HepG2 (cell line): ENCODE data around the gene ATG16L2. TPM values are rescaled to one million over a fixed set of nuclear protein-coding genes. Genes with fewer than 3 reads are reported as not detected.

ENCODE experiments used
- ATAC-seq: fragments of 200-7000 bp; cut with Tn5 transposase; 3 replicates; pipeline ENCODE4 v1.9.1; 2020; ENCODE audit warnings: mild to moderate bottlenecking, moderate library complexity
- BruUV-seq: library from RNA; stranded (reverse); fragments of 400-500 nt; replicated peaks from 2 replicates; lab custom pipeline; 2021; lab: Mats Ljungman, UMichigan
- CTCF ChIA-PET: fragments of 300-600 bp; formaldehyde crosslinking; extraction: SDS; loops from one replicate; lab custom pipeline; 2021; ENCODE audit warnings: low total read pairs, inconsistent platforms, low intra/inter-chr PET ratio; lab: Yijun Ruan, JAX
- POLR2A ChIA-PET: fragments of 350-600 bp; sonication (Branson Sonifier 250); formaldehyde crosslinking; loops from one replicate; lab custom pipeline; 2020; ENCODE audit warnings: antibody characterized with exemption, inconsistent platforms; lab: Yijun Ruan, JAX
- DNase-seq: peaks from one replicate; pipeline ENCODE4 v3.0.0-alpha.2; 2015; ENCODE audit warnings: low spot score
- FAIRE-seq: peaks from 3 replicates; lab custom pipeline; 2011; peaks lifted over from hg19 to GRCh38; lab: Jason Lieb, UNC
- H2AFZ ChIP-seq: one replicate; pipeline ENCODE4 v1.6.1; 2011; ENCODE audit warnings: low read length, inconsistent platforms
- H3K27ac ChIP-seq: fragments of 300-600 bp; 3 replicates; pipeline ENCODE4 v1.8.0; 2011; ENCODE audit warnings: mixed run types, mild to moderate bottlenecking, mixed read lengths, low read length, inconsistent platforms; ENCODE audit not compliant: insufficient read depth; ENCODE audit errors: extremely low read length
- H3K27me3 ChIP-seq, 2 experiments: fragments of 200-600 bp in 1 of 2; 2 replicates in 1 of 2; 3 replicates in 1 of 2; pipeline versions ENCODE4 v1.6.0 to v1.8.0; 2011; ENCODE audit warnings: low read length in 2 of 2, mild to moderate bottlenecking in 2 of 2, moderate library complexity in 2 of 2, inconsistent platforms in 1 of 2; ENCODE audit not compliant: insufficient read depth in 2 of 2, control insufficient read depth in 1 of 2
- H3K36me3 ChIP-seq, 2 experiments: fragments of 200-600 bp in 1 of 2; replicated peaks in 1 of 2; 2 replicates in 1 of 2; 3 replicates in 1 of 2; pipeline versions ENCODE4 v1.5.1 to v1.8.0; 2011; ENCODE audit warnings: low read length in 2 of 2, inconsistent platforms in 1 of 2; ENCODE audit not compliant: insufficient read depth in 2 of 2, control insufficient read depth in 1 of 2
- H3K4me1 ChIP-seq: 2 replicates; pipeline ENCODE4 v1.5.1; 2012; ENCODE audit warnings: low read length, inconsistent platforms; ENCODE audit not compliant: insufficient read depth
- H3K4me2 ChIP-seq: 2 replicates; pipeline ENCODE4 v1.6.0; 2011; ENCODE audit warnings: low read depth, low read length, inconsistent platforms
- H3K4me3 ChIP-seq, 3 experiments: fragments of 200-600 bp in 1 of 3; sonication (generic), shearing (Covaris generic) in 1 of 3; replicated peaks in 1 of 3; 2 replicates each; pipeline ENCODE4 v1.5.1; 2011 to 2016; ENCODE audit warnings: low read length in 3 of 3, inconsistent platforms in 2 of 3, low read depth in 2 of 3, mild to moderate bottlenecking in 2 of 3, control low read depth in 1 of 3, mixed read lengths in 1 of 3; ENCODE audit not compliant: insufficient read depth in 1 of 3
- H3K79me2 ChIP-seq: one replicate; pipeline ENCODE4 v1.6.1; 2011; ENCODE audit warnings: low read length, inconsistent platforms; ENCODE audit not compliant: insufficient read depth
- H3K9ac ChIP-seq: 2 replicates; pipeline ENCODE4 v1.6.0; 2011; ENCODE audit warnings: mild to moderate bottlenecking, low read depth, low read length, inconsistent platforms; ENCODE audit not compliant: insufficient read depth
- H3K9me3 ChIP-seq: 2 replicates; pipeline ENCODE4 v1.5.1; 2012; ENCODE audit warnings: mild to moderate bottlenecking, low read length
- H4K20me1 ChIP-seq: 2 replicates; pipeline ENCODE4 v1.6.0; 2011; ENCODE audit warnings: inconsistent platforms, mild to moderate bottlenecking, low read length, moderate library complexity; ENCODE audit not compliant: insufficient read depth
- AGO2 ChIP-seq: fragments of 200-400 bp; formaldehyde crosslinking; optimal IDR thresholded peaks from 2 replicates; pipeline ENCODE3; 2017; ENCODE audit warnings: mild to moderate bottlenecking, low read depth, low read length, moderate library complexity
- CCDC6 ChIP-seq: sonication (generic); formaldehyde crosslinking; IDR thresholded peaks from 2 replicates; pipeline ENCODE4 v1.8.1; 2022; ENCODE audit warnings: mild to moderate bottlenecking, missing genetic modification reagents, moderate library complexity
- ELF4 ChIP-seq: sonication (generic); formaldehyde crosslinking; IDR thresholded peaks from 2 replicates; pipeline ENCODE4 v1.5.0; 2020; ENCODE audit warnings: missing genetic modification reagents, mild to moderate bottlenecking, moderate library complexity, borderline replicate concordance
- HNF4G ChIP-seq, 2 experiments: sonication (generic) in 1 of 2; formaldehyde crosslinking in 1 of 2; IDR thresholded peaks; 2 replicates each; pipeline versions ENCODE4 v1.4.0 to v1.6.1; 2011 to 2020; ENCODE audit warnings: borderline replicate concordance in 2 of 2, low read depth in 2 of 2, mild to moderate bottlenecking in 2 of 2, low read length in 1 of 2, missing genetic modification reagents in 1 of 2, moderate library complexity in 1 of 2
- ISL2 ChIP-seq: sonication (generic); formaldehyde crosslinking; IDR thresholded peaks from 2 replicates; pipeline ENCODE4 v1.5.0; 2020; ENCODE audit warnings: missing genetic modification reagents
- KDM2A ChIP-seq: sonication (generic); formaldehyde crosslinking; IDR thresholded peaks from 2 replicates; pipeline ENCODE4 v1.4.0; 2020; ENCODE audit warnings: low read depth, missing genetic modification reagents, borderline replicate concordance
- MAZ ChIP-seq, 2 experiments: sonication (generic) in 1 of 2; formaldehyde crosslinking in 1 of 2; IDR thresholded peaks; 2 replicates each; pipeline versions ENCODE4 v1.5.0 to v1.6.1; 2012 to 2020; ENCODE audit warnings: low read depth in 2 of 2, mild to moderate bottlenecking in 2 of 2, borderline replicate concordance in 1 of 2, improper control_type of control experiment in 1 of 2, low read length in 1 of 2, missing genetic modification reagents in 1 of 2, moderate library complexity in 1 of 2
- MZF1 ChIP-seq: sonication (generic); formaldehyde crosslinking; IDR thresholded peaks from 2 replicates; pipeline ENCODE4 v1.8.1; 2023; ENCODE audit warnings: mild to moderate bottlenecking, missing genetic modification reagents, borderline replicate concordance
- PCBP2 ChIP-seq: fragments of 200-400 bp; formaldehyde crosslinking; optimal IDR thresholded peaks from 2 replicates; pipeline ENCODE3; 2018; ENCODE audit warnings: low read length, low read depth; ENCODE audit not compliant: poor library complexity, severe bottlenecking
- ZNF234 ChIP-seq: sonication (generic); formaldehyde crosslinking; conservative IDR thresholded peaks from 2 replicates; pipeline ENCODE4 v1.5.1; 2020; ENCODE audit warnings: mild to moderate bottlenecking, missing genetic modification reagents
- ZNF776 ChIP-seq: sonication (generic); formaldehyde crosslinking; IDR thresholded peaks from 2 replicates; pipeline ENCODE4 v1.4.0; 2020; ENCODE audit warnings: mild to moderate bottlenecking, missing genetic modification reagents
- ZSCAN25 ChIP-seq: sonication (generic); formaldehyde crosslinking; IDR thresholded peaks from 2 replicates; pipeline ENCODE4 v1.8.0; 2022; ENCODE audit warnings: mild to moderate bottlenecking, missing genetic modification reagents
- WGBS: methylation state at CpG from one replicate; pipeline ENCODE4 v1.1.6; 2017; ENCODE audit warnings: low lambda C conversion rate; 5-methylcytosine and 5-hydroxymethylcytosine counted together
- in situ Hi-C: cut with HindIII; loops from 2 replicates; pipeline ENCODE4 v1.10.0; 2017; ENCODE audit warnings: low pct_unique_long_range_greater_than_20kb; ENCODE audit not compliant: extremely low pct_ligation_motif_present
- intact Hi-C: fragments of 100-400 bp; cut with micrococcal nuclease; formaldehyde crosslinking; loops from one replicate; pipeline ENCODE4 v1.10.0; 2022; ENCODE audit not compliant: unreplicated experiment
- polyA plus RNA-seq, 8 experiments: library from polyadenylated mRNA; depleted of rRNA in 3 of 8; stranded (reverse) in 7 of 8; unstranded in 1 of 8; fragments of >200 nt; fragmentation: Illumina TruSeq in 4 of 8; extraction: Trizol in 4 of 8; gene quantifications; 2 replicates each; pipeline versions ENCODE4 v1.2.1 to v1.2.3, GENCODE V29; 2011 to 2016; ENCODE audit warnings: low read depth in 4 of 8, missing spikeins in 1 of 8, mixed read lengths in 1 of 8; ENCODE audit not compliant: insufficient read depth in 1 of 8
- total RNA-seq, 5 experiments: library from RNA; depleted of rRNA; stranded (reverse); fragments of >200 nt; fragmentation: Illumina TruSeq; extraction: Trizol; gene quantifications; 2 replicates each; pipeline ENCODE4 v1.2.3, GENCODE V29; 2016; ENCODE audit warnings: low read depth in 1 of 5
- TF ChIP-seq, protein P1 (sequence below): sonication (generic); formaldehyde crosslinking; IDR thresholded peaks from 2 replicates; pipeline ENCODE4 v1.8.0; 2022; ENCODE audit warnings: low read depth, missing genetic modification reagents
- TF ChIP-seq, protein P2 (sequence below): sonication (generic); formaldehyde crosslinking; IDR thresholded peaks from 2 replicates; pipeline ENCODE4 v1.5.0; 2020; ENCODE audit warnings: mild to moderate bottlenecking, missing genetic modification reagents, borderline replicate concordance
- TF ChIP-seq, protein P3 (sequence below): sonication (generic); formaldehyde crosslinking; IDR thresholded peaks from 2 replicates; pipeline ENCODE4 v1.4.0; 2020; ENCODE audit warnings: missing genetic modification reagents

The ATG16L2 gene
- total and polyA plus RNA-seq, 2 of the 13 experiments (the other 11 are each of a cell fraction or from before 2014, with no cell fraction given): 6.2 to 14.8 TPM

DNA sequence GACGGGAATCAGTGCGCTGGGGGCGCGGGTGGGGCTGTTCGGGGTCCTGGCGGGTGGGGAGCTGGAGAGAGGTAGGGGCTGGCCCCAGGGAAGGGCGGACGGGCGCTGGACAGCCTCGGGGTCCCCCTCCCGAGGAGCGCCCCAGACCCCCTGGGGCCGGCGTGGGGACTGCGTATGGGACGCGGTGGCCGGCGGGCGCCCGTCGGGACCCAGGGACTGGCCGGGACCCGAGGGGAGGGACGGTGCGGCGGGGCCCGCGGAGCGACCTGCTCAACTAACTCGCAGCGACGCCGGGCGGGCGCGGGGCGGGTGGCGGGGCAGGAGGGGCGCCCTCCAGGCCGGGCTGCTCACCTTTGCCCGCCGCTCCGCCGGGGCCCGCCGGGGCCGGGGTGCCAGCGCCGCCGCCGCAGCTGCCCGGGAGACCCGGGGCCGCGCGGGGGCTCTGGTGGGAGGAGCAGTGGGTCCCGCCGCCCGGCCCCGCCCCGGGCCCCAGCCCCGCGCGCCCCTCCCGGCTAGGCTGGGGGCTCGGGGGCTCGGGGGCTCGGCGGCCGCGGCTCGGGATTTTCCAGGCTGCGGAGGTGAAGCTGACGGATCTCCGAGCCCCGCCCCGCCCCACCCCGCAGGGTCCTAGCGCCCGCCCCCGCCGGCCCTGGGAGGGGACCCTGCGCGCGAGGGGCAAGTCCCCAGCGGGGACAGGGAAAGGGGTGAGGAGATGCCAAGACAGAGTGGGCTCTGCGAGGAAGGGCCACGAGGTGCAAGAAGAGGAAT, 32.7 kb upstream of the ATG16L2 start:
- Histone ChIP-seq H3K4me3 (peak overlapping the region; percentile 81 to 88 (median 87)), H3K36me3 (no peaks in the 10 kb centered on the region), H2AFZ (peak overlapping the region; percentile 60), H3K27me3 (no peaks in the 10 kb centered on the region; a peak in 1 of 5 replicates), H3K9me3 (no peaks in the 10 kb centered on the region), H3K4me1 (peaks cover 90% of the 10 kb centered on the region), H3K79me2 (peaks cover 23% of the 10 kb centered on the region), H3K27ac (peak overlapping the region; percentile 79), H3K4me2 (peak overlapping the region; percentile 98), H4K20me1 (peaks cover 7% of the 10 kb centered on the region; the same call in 1 of the 2 replicates), H3K9ac (peak overlapping the region; percentile 71)
- intact Hi-C loops (no loop called here), in situ Hi-C loops (no loop called here)
- BruUV-seq: no TSS peak
- CTCF ChIA-PET: interaction anchor here (0.8 to 2.4 kb wide), 2 partner anchors 12 to 57 kb away, joined by 3 to 6 read pairs; partner anchors contain the start of gene STARD10
- POLR2A ChIA-PET: interaction anchor here (0.8 to 10.0 kb wide), 8 partner anchors 9 to 56 kb away, joined by 3 to 103 read pairs (median 5); partner anchors contain the start of genes ARAP1 and STARD10
- WGBS: 0% methylated on average over 4 of the region's 89 CpGs
- DNase-seq (no peak), ATAC-seq (peak; percentile 7), FAIRE-seq (no peak)
- TF ChIP-seq ELF4 (CRISPR knock-in tag) (no peak), ISL2 (CRISPR knock-in tag) (0 out of 2 replicates have a peak, but pooled peaks have one; percentile 5), AGO2 (peak; percentile 39), HNF4G (IDR thresholded peaks at IDR 0.05; ENCODE audit: borderline replicate concordance, low read depth, low read length) (no peak), HNF4G (CRISPR knock-in tag; IDR thresholded peaks at IDR 0.05; ENCODE audit: borderline replicate concordance, low read depth) (no peak), KDM2A (peak; percentile 6; the same call in 1 of the 2 replicates), CCDC6 (CRISPR knock-in tag) (no peak), ZNF776 (no peak), MAZ (IDR thresholded peaks at IDR 0.05; ENCODE audit: borderline replicate concordance, low read depth, low read length) (no peak), MAZ (CRISPR knock-in tag; IDR thresholded peaks at IDR 0.05; ENCODE audit: low read depth) (0 out of 2 replicates have a peak, but pooled peaks have one; percentile 23), MZF1 (CRISPR knock-in tag) (no peak), PCBP2 (no peak), ZNF234 (CRISPR knock-in tag) (0 out of 2 replicates have a peak, but pooled peaks have one; percentile 25), ZSCAN25 (CRISPR knock-in tag) (0 out of 2 replicates have a peak, but pooled peaks have one; percentile 58)
- TF ChIP-seq, protein P1, sequence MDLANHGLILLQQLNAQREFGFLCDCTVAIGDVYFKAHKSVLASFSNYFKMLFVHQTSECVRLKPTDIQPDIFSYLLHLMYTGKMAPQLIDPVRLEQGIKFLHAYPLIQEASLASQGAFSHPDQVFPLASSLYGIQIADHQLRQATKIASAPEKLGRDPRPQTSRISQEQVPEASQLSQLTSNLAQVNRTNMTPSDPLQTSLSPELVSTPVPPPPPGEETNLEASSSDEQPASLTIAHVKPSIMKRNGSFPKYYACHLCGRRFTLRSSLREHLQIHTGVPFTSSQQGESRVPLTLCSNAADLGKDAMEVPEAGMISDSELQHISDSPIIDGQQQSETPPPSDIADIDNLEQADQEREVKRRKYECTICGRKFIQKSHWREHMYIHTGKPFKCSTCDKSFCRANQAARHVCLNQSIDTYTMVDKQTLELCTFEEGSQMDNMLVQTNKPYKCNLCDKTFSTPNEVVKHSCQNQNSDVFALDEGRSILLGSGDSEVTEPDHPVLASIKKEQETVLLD (CRISPR knock-in tag): 0 out of 2 replicates have a peak, but pooled peaks have one; percentile 30
- TF ChIP-seq, protein P2, sequence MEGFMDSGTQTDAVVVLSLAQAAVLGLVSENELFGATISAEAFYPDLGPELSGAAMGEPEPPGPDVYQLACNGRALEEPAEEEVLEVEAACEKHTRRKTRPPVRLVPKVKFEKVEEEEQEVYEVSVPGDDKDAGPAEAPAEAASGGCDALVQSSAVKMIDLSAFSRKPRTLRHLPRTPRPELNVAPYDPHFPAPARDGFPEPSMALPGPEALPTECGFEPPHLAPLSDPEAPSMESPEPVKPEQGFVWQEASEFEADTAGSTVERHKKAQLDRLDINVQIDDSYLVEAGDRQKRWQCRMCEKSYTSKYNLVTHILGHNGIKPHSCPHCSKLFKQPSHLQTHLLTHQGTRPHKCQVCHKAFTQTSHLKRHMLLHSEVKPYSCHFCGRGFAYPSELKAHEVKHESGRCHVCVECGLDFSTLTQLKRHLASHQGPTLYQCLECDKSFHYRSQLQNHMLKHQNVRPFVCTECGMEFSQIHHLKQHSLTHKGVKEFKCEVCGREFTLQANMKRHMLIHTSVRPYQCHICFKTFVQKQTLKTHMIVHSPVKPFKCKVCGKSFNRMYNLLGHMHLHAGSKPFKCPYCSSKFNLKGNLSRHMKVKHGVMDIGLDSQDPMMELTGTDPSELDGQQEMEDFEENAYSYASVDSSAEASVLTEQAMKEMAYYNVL: 0 out of 2 replicates have a peak, but pooled peaks have one; percentile 24
- TF ChIP-seq, protein P3, sequence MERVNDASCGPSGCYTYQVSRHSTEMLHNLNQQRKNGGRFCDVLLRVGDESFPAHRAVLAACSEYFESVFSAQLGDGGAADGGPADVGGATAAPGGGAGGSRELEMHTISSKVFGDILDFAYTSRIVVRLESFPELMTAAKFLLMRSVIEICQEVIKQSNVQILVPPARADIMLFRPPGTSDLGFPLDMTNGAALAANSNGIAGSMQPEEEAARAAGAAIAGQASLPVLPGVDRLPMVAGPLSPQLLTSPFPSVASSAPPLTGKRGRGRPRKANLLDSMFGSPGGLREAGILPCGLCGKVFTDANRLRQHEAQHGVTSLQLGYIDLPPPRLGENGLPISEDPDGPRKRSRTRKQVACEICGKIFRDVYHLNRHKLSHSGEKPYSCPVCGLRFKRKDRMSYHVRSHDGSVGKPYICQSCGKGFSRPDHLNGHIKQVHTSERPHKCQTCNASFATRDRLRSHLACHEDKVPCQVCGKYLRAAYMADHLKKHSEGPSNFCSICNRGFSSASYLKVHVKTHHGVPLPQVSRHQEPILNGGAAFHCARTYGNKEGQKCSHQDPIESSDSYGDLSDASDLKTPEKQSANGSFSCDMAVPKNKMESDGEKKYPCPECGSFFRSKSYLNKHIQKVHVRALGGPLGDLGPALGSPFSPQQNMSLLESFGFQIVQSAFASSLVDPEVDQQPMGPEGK: peak; percentile 84
